Colon (tissue), 2 donors: ENCODE results near the gene MRPS24.
"Not testable (repeated sequence)": the region's sequence is repeated elsewhere in the genome, so short reads cannot be mapped to it uniquely, and the experiment has no call there.

Experiments
- FAIRE-seq: peaks from 2 replicates; lab custom pipeline; 2012; peaks lifted over from hg19 to GRCh38; lab: Jason Lieb, UNC
- donor health status: control.
- donor health status: control.

MRPS24 gene

DNA sequence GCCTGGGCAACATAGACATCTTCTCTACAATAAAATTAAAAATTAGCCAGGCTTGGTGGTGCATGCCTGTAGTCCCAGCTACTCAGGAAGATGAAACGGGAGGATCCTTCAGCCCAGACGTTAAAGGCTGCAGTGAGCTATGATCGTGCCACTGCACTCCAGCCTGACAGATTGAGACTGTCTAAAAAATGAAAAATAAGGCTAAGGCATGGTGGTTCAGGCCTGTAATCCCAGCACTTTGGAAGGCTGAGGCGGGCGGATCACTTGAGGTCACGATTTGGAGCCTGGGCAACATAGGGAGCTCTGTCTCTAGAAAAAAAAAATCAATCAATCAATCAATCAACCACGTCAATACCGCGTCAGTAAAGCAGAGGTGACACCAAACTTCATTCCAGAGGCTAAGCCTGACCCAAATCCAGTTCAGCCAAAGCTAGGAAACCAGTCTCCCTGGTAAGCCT lies 31.1 kb downstream of the MRPS24 start:
- no peak for FAIRE-seq

GRCh38 chr7:43834463-43835251 lies 34.7 kb downstream of the MRPS24 start:
- no peak for FAIRE-seq

DNA sequence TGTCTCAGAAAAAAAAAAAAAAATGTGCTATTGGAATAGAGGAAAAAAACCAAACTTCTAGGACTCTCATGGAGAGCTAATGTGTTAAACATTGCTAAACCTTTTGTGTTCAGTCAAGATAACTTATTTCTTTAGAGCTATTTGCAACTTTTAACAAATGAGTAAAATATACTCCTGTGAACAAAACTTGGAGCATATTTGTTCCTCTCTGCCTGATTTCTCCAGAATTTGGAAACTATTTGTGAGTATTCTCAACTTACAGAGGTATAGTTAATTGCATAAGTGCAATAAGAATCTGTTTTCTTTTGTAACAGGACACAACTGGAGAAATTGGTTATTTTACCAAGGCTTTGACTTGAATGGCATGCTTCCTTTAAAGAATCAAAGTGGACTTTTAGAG lies 38.4 kb downstream of the MRPS24 start:
- FAIRE-seq: not testable (repeated sequence)

DNA sequence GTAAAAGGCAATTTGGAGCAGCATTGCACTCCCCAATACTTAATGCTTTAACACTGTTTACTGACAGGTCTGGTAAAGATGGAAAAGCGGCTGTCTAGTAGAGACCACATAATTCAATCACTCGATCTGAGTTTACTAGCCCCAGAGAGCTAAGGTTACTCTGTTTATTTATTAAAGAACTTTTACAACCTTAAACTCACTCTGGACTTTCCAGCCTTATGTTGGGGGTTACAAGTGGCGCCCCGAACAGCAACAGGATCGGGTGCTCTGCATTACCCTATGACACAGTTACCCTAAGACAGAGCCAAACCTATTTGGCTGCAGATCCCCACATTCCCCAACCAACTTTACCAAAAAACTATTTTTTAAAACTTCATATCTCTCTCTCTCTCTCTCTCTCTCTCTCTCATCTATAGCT lies 43.9 kb downstream of the MRPS24 start:
- no peak for FAIRE-seq

- FAIRE-seq: no peak
Measured at GRCh38 chr7:43824963-43825362, 44.4 kb downstream of the MRPS24 start.

DNA sequence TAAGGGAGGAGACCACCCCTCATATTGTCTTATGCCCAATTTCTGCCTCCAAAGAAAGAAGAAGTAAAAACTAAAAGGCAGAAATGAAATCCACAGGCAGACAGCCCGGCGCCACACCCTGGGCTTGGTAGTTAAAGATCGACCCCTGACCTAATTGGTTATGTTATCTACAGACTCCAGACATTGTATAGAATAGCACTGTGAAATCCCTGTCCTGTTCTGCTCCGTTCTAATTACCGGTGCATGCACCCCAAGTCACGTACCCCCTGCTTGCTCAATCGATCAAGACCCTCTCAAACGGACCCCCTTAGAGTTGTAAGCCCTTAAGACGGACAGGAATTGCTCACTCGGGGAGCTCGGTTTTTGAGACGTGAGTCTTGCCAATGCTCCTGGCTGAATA lies 44.8 kb downstream of the MRPS24 start:
- FAIRE-seq: not testable (repeated sequence)

GRCh38 chr7:43823941-43824340 lies 45.4 kb downstream of the MRPS24 start:
- FAIRE-seq: no peak

- not testable (repeated sequence) for FAIRE-seq
Measured at GRCh38 chr7:43823425-43823824, 45.9 kb downstream of the MRPS24 start.
